Pons (tissue), 1 donor: ENCODE measurements around the gene OTUD1.

Source experiments
- DNase-seq: peaks from one replicate; pipeline ENCODE4 v3.0.0-alpha.2; 2016; ENCODE audit warnings: low spot score

Gene OTUD1

GRCh38 chr10:23421397-23421796, 17.5 kb upstream of the OTUD1 start:
- DNase-seq: no peak

GRCh38 chr10:23422003-23422411, 16.9 kb upstream of the OTUD1 start:
- DNase-seq: no peak

GRCh38 chr10:23432166-23432565, 6.7 kb upstream of the OTUD1 start:
- DNase-seq: no peak

- DNase-seq: no peak
Observed at GRCh38 chr10:23432639-23433038, 6.2 kb upstream of the OTUD1 start.

GRCh38 chr10:23433701-23434100, 5.2 kb upstream of the OTUD1 start:
- DNase-seq: no peak

- no peak for DNase-seq
Observed at GRCh38 chr10:23435378-23435777, 3.5 kb upstream of the OTUD1 start.

- no peak for DNase-seq
Observed at GRCh38 chr10:23436983-23437382, 1.9 kb upstream of the OTUD1 start.

- DNase-seq: no peak
Observed at GRCh38 chr10:23437963-23438546, 820 bp upstream of the OTUD1 start.

GRCh38 chr10:23439452-23439960, 631 bp downstream of the OTUD1 start:
- DNase-seq: no peak

- DNase-seq: peak; percentile 30
Observed at GRCh38 chr10:23439961-23440889, 1.4 kb downstream of the OTUD1 start.

- no peak for DNase-seq
Observed at GRCh38 chr10:23441251-23441650, 2.4 kb downstream of the OTUD1 start.

- no peak for DNase-seq
Observed at GRCh38 chr10:23442936-23443335, 4.1 kb downstream of the OTUD1 start.

GRCh38 chr10:23445591-23445990, 6.7 kb downstream of the OTUD1 start:
- DNase-seq: no peak

- DNase-seq: no peak
Observed at GRCh38 chr10:23448323-23448722, 9.4 kb downstream of the OTUD1 start.

GRCh38 chr10:23448802-23449570, 10.1 kb downstream of the OTUD1 start:
- peak; percentile 77 for DNase-seq

GRCh38 chr10:23452033-23452655, 13.3 kb downstream of the OTUD1 start:
- DNase-seq: no peak

GRCh38 chr10:23453465-23453864, 14.6 kb downstream of the OTUD1 start:
- DNase-seq: no peak

- no peak for DNase-seq
Observed at GRCh38 chr10:23457632-23458417, 18.9 kb downstream of the OTUD1 start.

- DNase-seq: no peak
Observed at GRCh38 chr10:23459308-23459939, 20.5 kb downstream of the OTUD1 start.

GRCh38 chr10:23461557-23461956, 22.7 kb downstream of the OTUD1 start:
- no peak for DNase-seq

- no peak for DNase-seq
Observed at GRCh38 chr10:23467012-23467411, 28.1 kb downstream of the OTUD1 start.
